ENCODE measurements around the gene RXRA.

DNA sequence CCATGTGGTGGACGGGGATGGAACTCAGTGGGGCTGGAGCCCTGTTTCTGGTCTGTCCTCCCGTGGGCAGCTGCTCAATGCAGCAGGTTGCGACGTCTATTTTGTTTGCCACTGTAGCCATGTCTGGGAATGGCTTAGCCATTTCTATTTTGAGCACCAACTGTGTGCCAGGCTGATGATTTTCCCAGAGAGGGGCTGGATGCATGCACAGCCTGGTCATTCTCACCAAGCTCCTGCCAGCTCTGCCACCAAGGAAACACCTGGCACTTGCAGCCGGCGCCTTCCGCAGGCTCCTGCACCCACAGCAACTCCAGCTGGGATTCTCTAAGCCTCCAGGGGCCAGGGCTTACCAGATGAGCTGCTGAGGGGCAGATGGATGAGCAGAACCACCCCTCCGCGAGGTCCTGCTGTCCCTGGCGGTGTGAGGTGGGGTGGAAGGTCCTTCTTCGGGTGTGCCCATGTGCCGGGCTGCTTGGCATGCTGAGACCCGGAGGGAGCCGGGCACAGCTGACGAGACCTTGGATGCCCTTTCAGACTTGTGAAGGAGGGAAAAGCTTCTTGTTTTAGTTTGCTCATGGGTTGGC lies 151.2 kb downstream of the RXRA start:
- TF ChIP-seq, protein P1, sequence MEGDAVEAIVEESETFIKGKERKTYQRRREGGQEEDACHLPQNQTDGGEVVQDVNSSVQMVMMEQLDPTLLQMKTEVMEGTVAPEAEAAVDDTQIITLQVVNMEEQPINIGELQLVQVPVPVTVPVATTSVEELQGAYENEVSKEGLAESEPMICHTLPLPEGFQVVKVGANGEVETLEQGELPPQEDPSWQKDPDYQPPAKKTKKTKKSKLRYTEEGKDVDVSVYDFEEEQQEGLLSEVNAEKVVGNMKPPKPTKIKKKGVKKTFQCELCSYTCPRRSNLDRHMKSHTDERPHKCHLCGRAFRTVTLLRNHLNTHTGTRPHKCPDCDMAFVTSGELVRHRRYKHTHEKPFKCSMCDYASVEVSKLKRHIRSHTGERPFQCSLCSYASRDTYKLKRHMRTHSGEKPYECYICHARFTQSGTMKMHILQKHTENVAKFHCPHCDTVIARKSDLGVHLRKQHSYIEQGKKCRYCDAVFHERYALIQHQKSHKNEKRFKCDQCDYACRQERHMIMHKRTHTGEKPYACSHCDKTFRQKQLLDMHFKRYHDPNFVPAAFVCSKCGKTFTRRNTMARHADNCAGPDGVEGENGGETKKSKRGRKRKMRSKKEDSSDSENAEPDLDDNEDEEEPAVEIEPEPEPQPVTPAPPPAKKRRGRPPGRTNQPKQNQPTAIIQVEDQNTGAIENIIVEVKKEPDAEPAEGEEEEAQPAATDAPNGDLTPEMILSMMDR (IDR thresholded peaks at IDR 0.05) = no peak
- TF ChIP-seq POLR2A (IDR thresholded peaks at IDR 0.05) = no peak
- no peak for TF ChIP-seq EP300 (IDR thresholded peaks at IDR 0.05)
- TF ChIP-seq POLR2AphosphoS5 (IDR thresholded peaks at IDR 0.05) = no peak

All from upper lobe of left lung (tissue), 4 donors.